B cell (primary cell): Measurements from ENCODE around the gene CCDC57. TPM values are rescaled to one million over a fixed set of nuclear protein-coding genes. Genes with fewer than 3 reads are reported as not detected.

Experiments
- ATAC-seq: fragments of 200-7000 bp; cut with Tn5 transposase; one replicate; pipeline ENCODE4 v1.10.0; 2021; ENCODE audit warnings: low read depth, mild to moderate bottlenecking, moderate number of reproducible peaks, moderate library complexity
- CTCF ChIA-PET: fragments of 350-600 bp; sonication (Branson Sonifier 250); formaldehyde crosslinking; loops from one replicate; lab custom pipeline; 2021; ENCODE audit warnings: antibody characterized with exemption, inconsistent platforms; lab: Charles Lee
- POLR2A ChIA-PET: fragments of 350-600 bp; sonication (Branson Sonifier 250); formaldehyde crosslinking; loops from one replicate; lab custom pipeline; 2021; ENCODE audit warnings: antibody characterized with exemption; lab: Charles Lee
- DNase-seq: peaks from one replicate; pipeline ENCODE4 v3.0.0; 2013
- H2AFZ ChIP-seq: 2 replicates; pipeline ENCODE4 v1.6.1; 2012; ENCODE audit warnings: mild to moderate bottlenecking, low read depth, low read length; ENCODE audit not compliant: insufficient read depth, poor library complexity, severe bottlenecking
- H3K27ac ChIP-seq, 2 donors: 1 replicate in 1 of 2; 2 replicates in 1 of 2; pipeline ENCODE4 v1.5.1; 2012 to 2013; ENCODE audit warnings: low read length in 2 of 2, mild to moderate bottlenecking in 2 of 2, moderate library complexity in 1 of 2
- H3K27me3 ChIP-seq, 4 experiments: fragments of 200-600 bp in 1 of 4; sonication (generic) in 1 of 4; replicated peaks in 1 of 4; 1 replicate in 2 of 4; 2 replicates in 2 of 4; pipeline versions ENCODE4 v1.6.1 to v1.7.0; 2013 to 2016; ENCODE audit warnings: low read length in 3 of 4, mild to moderate bottlenecking in 2 of 4, mixed read lengths in 1 of 4, moderate library complexity in 1 of 4; ENCODE audit not compliant: insufficient read depth in 4 of 4, control insufficient read depth in 3 of 4; ENCODE audit errors: control extremely low read depth in 1 of 4
- H3K36me3 ChIP-seq, 2 experiments: replicated peaks in 1 of 2; 1 replicate in 1 of 2; 2 replicates in 1 of 2; pipeline versions ENCODE4 v1.6.1 to v1.7.1; 2013; ENCODE audit warnings: low read length in 1 of 2; ENCODE audit not compliant: insufficient read depth in 2 of 2, control insufficient read depth in 1 of 2; ENCODE audit errors: control extremely low read depth in 1 of 2, extremely low read depth in 1 of 2
- H3K4me1 ChIP-seq, 2 donors: fragments of 200-600 bp in 1 of 2; sonication (generic) in 1 of 2; 1 replicate in 1 of 2; 2 replicates in 1 of 2; pipeline versions ENCODE4 v1.5.1 to v1.6.1; 2013 to 2017; ENCODE audit warnings: low read length in 2 of 2; ENCODE audit not compliant: control insufficient read depth in 2 of 2, insufficient read depth in 2 of 2
- H3K4me2 ChIP-seq: replicated peaks from 2 replicates; pipeline ENCODE3; 2012; ENCODE audit warnings: mild to moderate bottlenecking, low read depth, low read length; ENCODE audit not compliant: poor library complexity, severe bottlenecking
- H3K4me3 ChIP-seq, 5 experiments: fragments of 200-600 bp in 1 of 5; sonication (generic) in 1 of 5; 1 replicate in 3 of 5; 2 replicates in 2 of 5; pipeline versions ENCODE4 v1.5.1 to v1.7.0; 2011 to 2016; ENCODE audit warnings: low read length in 4 of 5, mild to moderate bottlenecking in 4 of 5, low read depth in 2 of 5, control low read depth in 1 of 5, moderate library complexity in 1 of 5; ENCODE audit not compliant: insufficient read depth in 1 of 5; ENCODE audit errors: control extremely low read depth in 1 of 5, extremely low read depth in 1 of 5
- H3K79me2 ChIP-seq: fragments of 200-600 bp; sonication (generic); one replicate; pipeline ENCODE4 v1.6.0; 2016; ENCODE audit warnings: low read length; ENCODE audit not compliant: control insufficient read depth, insufficient read depth
- H3K9ac ChIP-seq: fragments of 200-600 bp; sonication (generic); 2 replicates; pipeline ENCODE4 v1.6.1; 2017; ENCODE audit warnings: mild to moderate bottlenecking, low read length, moderate library complexity
- H3K9me3 ChIP-seq, 3 donors: one replicate each; pipeline versions ENCODE4 v1.6.1 to v1.7.1; 2013; ENCODE audit warnings: low read length in 2 of 3; ENCODE audit not compliant: control insufficient read depth in 2 of 3, insufficient read depth in 1 of 3; ENCODE audit errors: control extremely low read depth in 1 of 3
- H4K20me1 ChIP-seq: 2 replicates; pipeline ENCODE4 v1.6.0; 2012; ENCODE audit warnings: mild to moderate bottlenecking, low read length; ENCODE audit not compliant: insufficient read depth, control insufficient read depth, poor library complexity, severe bottlenecking
- H3K27ac Mint-ChIP-seq: one replicate; pipeline ENCODE4 v1.8.0; 2021; ENCODE audit warnings: mixed read lengths
- H3K27me3 Mint-ChIP-seq: one replicate; pipeline ENCODE4 v1.8.0; 2021; ENCODE audit warnings: mixed read lengths
- H3K4me1 Mint-ChIP-seq: one replicate; pipeline ENCODE4 v1.8.0; 2021; ENCODE audit warnings: mixed read lengths
- H3K4me3 Mint-ChIP-seq: one replicate; pipeline ENCODE4 v1.8.0; 2021; ENCODE audit warnings: mixed read lengths
- H3K9me3 Mint-ChIP-seq: one replicate; pipeline ENCODE4 v1.8.0; 2022; ENCODE audit warnings: mixed read lengths; ENCODE audit not compliant: insufficient read depth
- EZH2 ChIP-seq: IDR thresholded peaks from 2 replicates; pipeline ENCODE4 v1.6.1; 2012; ENCODE audit warnings: borderline replicate concordance, low read depth, mild to moderate bottlenecking, moderate library complexity, low read length; ENCODE audit not compliant: insufficient read depth, poor library complexity, severe bottlenecking
- WGBS: methylation state at CpG from one replicate; pipeline ENCODE4 v1.1.5; 2013; ENCODE audit warnings: missing lambda C conversion rate; ENCODE audit not compliant: insufficient coverage; 5-methylcytosine and 5-hydroxymethylcytosine counted together
- intact Hi-C: fragments of 100-400 bp; cut with micrococcal nuclease; formaldehyde crosslinking; loops from one replicate; pipeline ENCODE4 v1.10.0; 2022
- polyA plus RNA-seq: library from polyadenylated mRNA; depleted of rRNA; stranded (reverse); fragments of >200 nt; gene quantifications from 2 replicates; pipeline ENCODE4 v1.2.3, GENCODE V29; 2012
- total RNA-seq, 2 donors: library from RNA; stranded (reverse); fragments of 120-200 nt in 1 of 2; gene quantifications; 1 replicate in 1 of 2; 2 replicates in 1 of 2; pipeline versions ENCODE4 v1.2.3 to v1.2.4, GENCODE V29; 2013 to 2022
- TF ChIP-seq, protein P1 (sequence below): fragments of 200-600 bp; IDR thresholded peaks from one replicate; pipeline ENCODE4 v1.8.0; 2022; ENCODE audit warnings: antibody characterized with exemption, mild to moderate bottlenecking

CCDC57 gene
- total and polyA plus RNA-seq, 2 donors (not counting 1 experiment from before 2014, with no cell fraction given): 49.7 to 67.2 TPM

DNA sequence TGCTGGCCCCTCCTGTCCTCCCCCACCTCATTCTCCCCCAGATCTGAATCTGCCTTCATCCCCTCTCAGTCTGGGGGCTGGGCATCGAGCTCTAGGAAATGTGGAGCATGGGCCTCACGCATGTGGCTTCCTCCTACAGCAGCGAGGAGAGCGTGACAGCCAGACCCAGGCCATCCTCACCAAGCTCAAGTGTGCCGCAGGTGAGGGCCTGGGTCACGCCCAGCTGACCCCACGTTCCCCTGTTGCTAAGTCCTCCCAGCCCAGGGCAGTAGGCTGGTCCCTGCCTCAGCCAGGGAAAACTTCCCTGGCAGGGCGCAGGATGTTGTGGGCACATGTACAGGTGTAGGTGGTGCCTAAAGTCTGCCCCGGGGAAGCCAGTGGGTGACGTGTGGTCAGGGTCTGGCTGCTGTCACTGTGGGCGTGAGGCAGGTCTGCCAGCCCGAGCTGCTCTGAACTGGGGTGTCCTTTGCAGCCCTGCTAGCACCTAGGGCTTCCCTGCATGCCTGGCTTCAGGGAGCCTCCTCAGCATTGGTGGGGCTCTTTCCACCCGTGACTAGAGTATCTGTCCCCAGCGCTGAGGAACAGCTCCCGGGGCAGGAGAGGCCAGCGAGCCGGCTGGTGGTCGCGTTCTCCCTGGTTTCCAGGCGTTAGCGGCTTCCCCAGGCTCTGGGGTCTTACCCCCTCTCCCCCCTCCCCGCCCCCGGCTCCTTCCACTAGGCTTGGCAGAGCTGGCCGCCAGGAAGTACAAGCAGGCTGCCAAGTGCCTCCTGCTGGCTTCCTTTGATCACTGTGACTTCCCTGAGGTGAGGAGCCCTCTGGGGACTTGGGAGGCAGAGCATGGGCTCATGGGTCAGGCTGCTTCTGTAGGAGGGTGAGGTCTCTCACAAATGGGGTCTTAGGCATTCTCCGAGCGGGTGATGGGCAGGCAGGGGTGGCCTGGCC is 157.3 kb downstream of the CCDC57 start:
- H3K4me3 ChIP-seq: no peak overlapping the region
- H3K27me3 ChIP-seq: no peaks in the 10 kb centered on the region
- H3K4me1 ChIP-seq: peaks cover 20 to 28% of the 10 kb centered on the region in 2 donors
- TF ChIP-seq, protein P1, sequence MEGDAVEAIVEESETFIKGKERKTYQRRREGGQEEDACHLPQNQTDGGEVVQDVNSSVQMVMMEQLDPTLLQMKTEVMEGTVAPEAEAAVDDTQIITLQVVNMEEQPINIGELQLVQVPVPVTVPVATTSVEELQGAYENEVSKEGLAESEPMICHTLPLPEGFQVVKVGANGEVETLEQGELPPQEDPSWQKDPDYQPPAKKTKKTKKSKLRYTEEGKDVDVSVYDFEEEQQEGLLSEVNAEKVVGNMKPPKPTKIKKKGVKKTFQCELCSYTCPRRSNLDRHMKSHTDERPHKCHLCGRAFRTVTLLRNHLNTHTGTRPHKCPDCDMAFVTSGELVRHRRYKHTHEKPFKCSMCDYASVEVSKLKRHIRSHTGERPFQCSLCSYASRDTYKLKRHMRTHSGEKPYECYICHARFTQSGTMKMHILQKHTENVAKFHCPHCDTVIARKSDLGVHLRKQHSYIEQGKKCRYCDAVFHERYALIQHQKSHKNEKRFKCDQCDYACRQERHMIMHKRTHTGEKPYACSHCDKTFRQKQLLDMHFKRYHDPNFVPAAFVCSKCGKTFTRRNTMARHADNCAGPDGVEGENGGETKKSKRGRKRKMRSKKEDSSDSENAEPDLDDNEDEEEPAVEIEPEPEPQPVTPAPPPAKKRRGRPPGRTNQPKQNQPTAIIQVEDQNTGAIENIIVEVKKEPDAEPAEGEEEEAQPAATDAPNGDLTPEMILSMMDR: no peak
- TF ChIP-seq EZH2: no peak
- no peak overlapping the region for H3K9ac ChIP-seq
- no peak overlapping the region for H3K27ac ChIP-seq
- intact Hi-C loops: no loop called here
- ChIA-PET POLR2A (no interaction called here), CTCF (interaction anchor here (1.2 to 1.6 kb wide), 2 partner anchors 11 to 96 kb away, joined by 3 to 4 read pairs; partner anchors contain the start of gene DUS1L)
- Mint-ChIP-seq H3K9me3 (no peaks in the 10 kb centered on the region), H3K4me1 (peaks cover 10% of the 10 kb centered on the region), H3K4me3 (peak overlapping the region; percentile 32), H3K27me3 (no peaks in the 10 kb centered on the region), H3K27ac (no peak overlapping the region)
- peaks cover 19% of the 10 kb centered on the region for H4K20me1 ChIP-seq
- DNase-seq (no peak), ATAC-seq (no peak)
- no peaks in the 10 kb centered on the region for H3K9me3 ChIP-seq
- H2AFZ ChIP-seq: no peak overlapping the region
- WGBS: 83% methylated on average over 21 of the region's 26 CpGs
- H3K79me2 ChIP-seq: peaks cover 28% of the 10 kb centered on the region
- H3K4me2 ChIP-seq: no peak overlapping the region
- peaks cover 0 to 44% of the 10 kb centered on the region in 2 experiments for H3K36me3 ChIP-seq
